NB4 (cell line): ENCODE results near the gene RNASE2.
"Not testable (repeated sequence)": the region's sequence is repeated elsewhere in the genome, so short reads cannot be mapped to it uniquely, and the experiment has no call there.

Experiments used
- DNase-seq: peaks from one replicate; pipeline ENCODE4 v3.0.0; 2010; ENCODE audit warnings: low read depth
- H3K4me3 ChIP-seq: one replicate; pipeline ENCODE4 v1.5.1; 2011; ENCODE audit warnings: mild to moderate bottlenecking, low read depth, low read length, moderate library complexity
- MYC ChIP-seq: IDR thresholded peaks from 2 replicates; pipeline ENCODE4 v1.6.1; 2011; ENCODE audit warnings: low read depth, low read length
- POLR2A ChIP-seq: IDR thresholded peaks from 2 replicates; pipeline ENCODE4 v1.6.1; 2011; ENCODE audit warnings: mild to moderate bottlenecking; ENCODE audit not compliant: insufficient read length; ENCODE audit errors: extremely low read depth
- TF ChIP-seq, protein P1 (sequence below): IDR thresholded peaks from one replicate; pipeline ENCODE4 v1.5.1; 2012; ENCODE audit warnings: low read depth, low read length
- TF ChIP-seq, protein P2 (sequence below): IDR thresholded peaks from 2 replicates; pipeline ENCODE4 v1.6.1; 2011; ENCODE audit warnings: low read depth, low read length

The RNASE2 gene

DNA sequence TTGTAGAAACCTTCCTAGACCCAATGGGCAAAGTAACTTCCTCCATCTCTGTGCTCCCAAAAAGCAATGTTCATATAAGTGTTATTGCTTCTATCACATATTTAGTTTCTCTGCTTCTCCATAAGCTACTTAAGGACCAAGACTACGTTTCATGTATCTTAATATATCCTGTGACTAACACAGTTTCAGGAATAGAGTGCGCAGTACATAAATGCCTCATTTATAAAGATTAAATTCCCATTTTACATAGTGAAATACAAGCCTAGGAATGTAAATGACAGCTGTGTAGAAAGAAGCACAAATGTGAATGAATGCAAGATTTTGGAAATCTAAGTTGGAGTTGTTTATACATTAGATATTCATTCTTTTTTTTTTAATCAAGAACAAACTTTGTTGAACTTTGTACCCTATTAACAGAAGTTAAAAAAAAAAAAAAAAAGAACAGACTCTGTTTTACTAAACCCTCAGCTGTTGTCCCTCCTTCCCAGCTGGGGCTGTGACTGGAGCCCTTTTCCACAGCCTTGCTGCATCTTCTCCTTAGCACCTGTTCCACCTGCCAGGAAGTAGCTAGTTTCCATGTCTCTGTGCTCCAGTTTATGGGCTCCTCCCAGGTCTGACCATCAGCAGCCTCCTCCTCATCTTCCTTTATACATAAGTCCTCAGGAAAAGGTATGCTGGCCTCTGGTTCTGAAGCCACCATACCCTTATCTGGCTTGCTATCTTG, 27.5 kb downstream of the RNASE2 start:
- no peak overlapping the region for H3K4me3 ChIP-seq
- DNase-seq: no peak
- TF ChIP-seq, protein P1, sequence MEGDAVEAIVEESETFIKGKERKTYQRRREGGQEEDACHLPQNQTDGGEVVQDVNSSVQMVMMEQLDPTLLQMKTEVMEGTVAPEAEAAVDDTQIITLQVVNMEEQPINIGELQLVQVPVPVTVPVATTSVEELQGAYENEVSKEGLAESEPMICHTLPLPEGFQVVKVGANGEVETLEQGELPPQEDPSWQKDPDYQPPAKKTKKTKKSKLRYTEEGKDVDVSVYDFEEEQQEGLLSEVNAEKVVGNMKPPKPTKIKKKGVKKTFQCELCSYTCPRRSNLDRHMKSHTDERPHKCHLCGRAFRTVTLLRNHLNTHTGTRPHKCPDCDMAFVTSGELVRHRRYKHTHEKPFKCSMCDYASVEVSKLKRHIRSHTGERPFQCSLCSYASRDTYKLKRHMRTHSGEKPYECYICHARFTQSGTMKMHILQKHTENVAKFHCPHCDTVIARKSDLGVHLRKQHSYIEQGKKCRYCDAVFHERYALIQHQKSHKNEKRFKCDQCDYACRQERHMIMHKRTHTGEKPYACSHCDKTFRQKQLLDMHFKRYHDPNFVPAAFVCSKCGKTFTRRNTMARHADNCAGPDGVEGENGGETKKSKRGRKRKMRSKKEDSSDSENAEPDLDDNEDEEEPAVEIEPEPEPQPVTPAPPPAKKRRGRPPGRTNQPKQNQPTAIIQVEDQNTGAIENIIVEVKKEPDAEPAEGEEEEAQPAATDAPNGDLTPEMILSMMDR: no peak
- TF ChIP-seq POLR2A (no peak), MYC (no peak)
- TF ChIP-seq, protein P2, sequence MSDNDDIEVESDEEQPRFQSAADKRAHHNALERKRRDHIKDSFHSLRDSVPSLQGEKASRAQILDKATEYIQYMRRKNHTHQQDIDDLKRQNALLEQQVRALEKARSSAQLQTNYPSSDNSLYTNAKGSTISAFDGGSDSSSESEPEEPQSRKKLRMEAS: no peak

DNA sequence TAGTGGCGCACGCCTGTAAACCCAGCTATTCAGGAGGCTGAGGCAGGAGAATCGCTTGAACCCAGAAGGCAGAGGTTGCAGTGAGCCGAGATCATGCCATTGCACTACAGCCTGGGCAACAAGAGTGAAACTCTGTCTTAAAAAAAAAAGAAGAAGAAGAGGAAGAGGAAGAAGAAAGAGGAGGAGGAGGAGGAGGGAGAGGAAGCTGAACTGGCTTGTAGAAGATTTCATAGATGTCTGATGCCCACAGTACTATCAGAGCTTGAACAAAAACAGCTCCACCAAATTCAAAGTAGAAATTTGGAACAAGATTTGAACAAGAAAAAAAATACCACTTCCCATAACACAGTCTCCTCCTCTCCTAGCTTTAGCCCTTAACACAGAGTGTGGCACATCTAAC, 30.4 kb downstream of the RNASE2 start:
- peak; percentile 20 for DNase-seq
- H3K4me3 ChIP-seq: not testable (repeated sequence)

DNA sequence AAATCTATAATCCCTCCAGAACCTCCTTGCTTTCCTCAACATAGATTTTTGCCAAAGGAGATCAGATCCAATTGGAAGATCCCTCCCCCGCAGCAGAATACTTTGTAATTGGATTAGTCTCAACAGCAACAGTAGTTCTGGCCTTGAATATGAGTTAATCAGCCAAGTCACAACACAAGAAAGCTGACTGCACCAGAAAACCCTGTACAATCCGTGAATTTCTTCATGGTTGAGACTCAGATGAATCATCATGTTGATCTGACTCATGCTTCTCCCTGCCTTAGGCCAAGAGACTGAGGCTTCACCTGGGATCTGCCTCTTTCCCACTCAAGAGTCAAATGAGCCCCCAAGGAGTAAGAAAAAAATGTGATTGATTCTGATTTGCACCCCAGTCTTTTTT, 31.5 kb downstream of the RNASE2 start:
- no peak overlapping the region for H3K4me3 ChIP-seq
- peak; percentile 62 for DNase-seq
- no peak for TF ChIP-seq MYC
- no peak for TF ChIP-seq POLR2A
- TF ChIP-seq, protein P1: no peak
- TF ChIP-seq, protein P2: no peak

DNA sequence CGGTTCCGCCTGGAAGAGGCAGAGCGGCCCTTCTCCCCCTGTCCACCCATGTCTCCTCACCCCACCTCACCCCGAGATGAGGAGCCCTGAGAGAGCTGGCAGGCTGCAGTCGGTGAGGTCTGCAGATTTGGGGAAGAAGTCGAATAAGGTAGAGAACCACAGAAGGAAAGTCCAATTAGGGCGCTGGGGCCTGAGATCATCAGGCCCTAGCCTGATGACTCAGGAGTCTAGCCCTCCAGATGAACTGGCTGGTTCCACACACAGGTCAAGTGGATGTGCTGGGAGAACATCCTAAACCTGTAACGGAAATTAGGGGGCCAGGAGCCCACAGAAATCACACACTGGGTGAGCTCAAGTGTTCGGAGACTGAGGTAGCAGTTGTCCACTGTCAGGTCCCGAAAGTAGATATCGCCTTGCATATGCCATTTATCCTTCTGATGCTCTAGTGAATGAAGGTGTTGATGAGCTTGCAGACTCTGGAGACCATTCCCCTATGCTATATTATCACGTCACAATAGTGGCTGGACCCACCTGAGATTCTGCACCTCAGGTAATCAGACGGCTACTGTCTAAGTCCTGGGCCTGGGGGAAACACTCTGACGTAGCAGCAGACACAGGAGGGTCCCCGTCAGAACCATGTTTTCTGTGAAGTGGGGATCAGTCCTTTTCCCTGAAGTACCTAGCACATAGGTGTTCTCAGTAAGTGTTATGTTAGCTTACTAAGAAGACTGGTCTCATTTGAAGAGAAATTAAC, 33.6 kb downstream of the RNASE2 start:
- peak overlapping the region; percentile 59 for H3K4me3 ChIP-seq
- TF ChIP-seq POLR2A (no peak), MYC (no peak)
- TF ChIP-seq, protein P1: no peak
- TF ChIP-seq, protein P2: no peak
- no peak for DNase-seq

DNA sequence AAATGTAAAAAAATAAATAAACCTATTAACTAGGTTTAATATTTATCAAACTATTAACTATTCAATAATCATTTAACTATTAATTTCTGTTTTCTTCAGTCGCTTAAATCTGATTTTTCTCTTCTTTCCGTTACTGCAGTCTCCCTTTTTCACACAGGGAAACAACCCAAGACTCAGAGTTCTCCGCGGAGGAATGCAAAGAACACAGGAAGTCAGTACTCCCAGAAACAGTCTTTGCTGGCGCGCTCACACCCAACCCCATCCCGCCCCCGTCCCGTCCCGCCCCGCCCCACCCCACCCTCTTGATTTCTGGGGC, 34.1 kb downstream of the RNASE2 start:
- H3K4me3 ChIP-seq: peak overlapping the region; percentile 59
- TF ChIP-seq POLR2A: peak; percentile 34
- TF ChIP-seq, protein P1: no peak

DNA sequence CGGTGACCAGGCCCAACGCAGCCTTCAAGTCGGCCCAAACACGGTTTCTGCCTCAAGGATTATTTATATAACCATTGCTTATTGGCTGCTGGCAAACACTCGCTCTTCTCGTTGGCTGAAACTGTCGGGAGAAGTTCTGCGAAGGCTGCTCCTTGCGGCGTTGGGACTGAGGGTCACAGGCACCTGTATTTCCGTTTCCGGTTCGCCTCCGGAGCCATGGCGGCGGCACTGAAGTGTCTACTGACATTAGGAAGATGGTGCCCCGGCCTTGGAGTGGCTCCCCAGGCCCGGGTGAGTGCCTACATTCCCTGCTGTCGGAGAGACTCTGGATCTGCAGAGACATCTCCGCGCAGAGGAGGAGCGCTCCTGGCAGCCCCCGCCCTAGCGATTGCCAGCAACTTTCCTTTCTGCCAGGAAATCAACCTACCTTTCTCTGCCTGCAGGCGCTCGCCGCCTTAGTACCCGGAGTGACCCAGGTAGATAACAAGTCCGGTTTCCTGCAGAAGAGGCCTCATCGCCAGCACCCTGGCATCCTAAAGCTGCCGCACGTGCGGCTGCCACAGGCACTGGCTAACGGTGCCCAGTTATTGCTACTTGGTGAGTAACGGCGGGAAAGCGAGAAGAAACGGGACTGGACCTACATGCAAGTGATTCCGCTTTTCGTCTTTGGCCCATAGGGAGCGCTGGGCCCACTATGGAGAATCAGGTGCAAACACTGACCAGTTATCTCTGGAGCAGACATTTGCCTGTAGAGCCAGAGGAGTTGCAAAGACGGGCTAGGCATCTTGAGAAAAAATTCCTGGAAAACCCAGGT, 34.7 kb downstream of the RNASE2 start, which contains the start of gene METTL17:
METTL17 (plus strand) TSS at position 194 of the 814 bp plus-strand sequence; CDS start at position 217, 23 bp downstream.
- peak within 1 kb of the TSS; percentile 97 for H3K4me3 ChIP-seq
- TF ChIP-seq, protein P2: peak; percentile 56
- TF ChIP-seq MYC (peak; percentile 37; the same call in 1 of the 2 replicates), POLR2A (peak; percentile 59)
- TF ChIP-seq, protein P1: peak; percentile 42
- peak; percentile 98 for DNase-seq

More for the DNA sequence above, 34.1 kb downstream of the RNASE2 start:
- DNase-seq: no peak
